ENCODE measurements around the gene DGKA. TPM values are rescaled to one million over a fixed set of nuclear protein-coding genes. Genes with fewer than 3 reads are reported as not detected.

The DGKA gene
- total RNA-seq, 1 donor from 2014 or later: 27.0 TPM

- peaks cover 7% of the 10 kb centered on the region for H3K4me1 ChIP-seq
- H3K27me3 ChIP-seq: peaks cover 26% of the 10 kb centered on the region
- H3K4me2 ChIP-seq: no peak overlapping the region
- no peaks in the 10 kb centered on the region for H4K20me1 ChIP-seq (ENCODE audit: low read depth)
- peaks cover 12% of the 10 kb centered on the region for H3K4me1 Mint-ChIP-seq
- H3K27ac ChIP-seq: no peak overlapping the region
- H3K36me3 ChIP-seq: no peaks in the 10 kb centered on the region
- no peak overlapping the region for H3K4me3 Mint-ChIP-seq
- no peak overlapping the region for H3K4me3 ChIP-seq
- H3K36me3 Mint-ChIP-seq: no peaks in the 10 kb centered on the region
- H2AFZ ChIP-seq (replicated peaks): no peak overlapping the region
- no peak overlapping the region for H3K9ac ChIP-seq
- no peak for TF ChIP-seq EZH2 (IDR thresholded peaks at IDR 0.05)
- no peak for TF ChIP-seq EZH2phosphoT487 (IDR thresholded peaks at IDR 0.05)
- TF ChIP-seq CTCF (IDR thresholded peaks at IDR 0.05): no peak
- no peak overlapping the region for H3K27ac Mint-ChIP-seq
- no peaks in the 10 kb centered on the region for H3K9me3 Mint-ChIP-seq
- no peaks in the 10 kb centered on the region for H3F3A ChIP-seq (ENCODE audit: low read depth)
- no peaks in the 10 kb centered on the region for H3K79me2 ChIP-seq (ENCODE audit: low read depth)
- H3K27me3 Mint-ChIP-seq (ENCODE audit: insufficient read depth, low read depth): peaks cover 16% of the 10 kb centered on the region
- no peak for DNase-seq (ENCODE audit: low spot score)
- H3K9me3 ChIP-seq (ENCODE audit: low read depth): no peaks in the 10 kb centered on the region
Measured at GRCh38 chr12:55937981-55938380, 7.0 kb downstream of the DGKA start.

GRCh38 chr12:55938826-55939501 lies 8.0 kb downstream of the DGKA start:
- Histone ChIP-seq H3K9me3 (ENCODE audit: low read depth) (no peaks in the 10 kb centered on the region), H3K36me3 (no peaks in the 10 kb centered on the region), H3K9ac (no peak overlapping the region), H3K27me3 (peaks cover 16% of the 10 kb centered on the region), H3K4me1 (peaks cover 7% of the 10 kb centered on the region), H3K4me2 (no peak overlapping the region), H3F3A (ENCODE audit: low read depth) (no peaks in the 10 kb centered on the region), H3K79me2 (ENCODE audit: low read depth) (no peaks in the 10 kb centered on the region), H3K27ac (no peak overlapping the region), H4K20me1 (ENCODE audit: low read depth) (no peaks in the 10 kb centered on the region), H3K4me3 (no peak overlapping the region), H2AFZ (replicated peaks) (no peak overlapping the region)
- H3K9me3 Mint-ChIP-seq: no peaks in the 10 kb centered on the region
- no peak for DNase-seq (ENCODE audit: low spot score)
- no peak for TF ChIP-seq EZH2 (IDR thresholded peaks at IDR 0.05)
- no peak for TF ChIP-seq CTCF (IDR thresholded peaks at IDR 0.05)
- no peak for TF ChIP-seq EZH2phosphoT487 (IDR thresholded peaks at IDR 0.05)
- H3K4me3 Mint-ChIP-seq: no peak overlapping the region
- peaks cover 12% of the 10 kb centered on the region for H3K27me3 Mint-ChIP-seq (ENCODE audit: insufficient read depth, low read depth)
- H3K4me1 Mint-ChIP-seq: peaks cover 12% of the 10 kb centered on the region
- no peaks in the 10 kb centered on the region for H3K36me3 Mint-ChIP-seq
- H3K27ac Mint-ChIP-seq: no peak overlapping the region

- no peak overlapping the region for H3K9ac ChIP-seq
- H3K27me3 ChIP-seq: peaks cover 5% of the 10 kb centered on the region
Measured at GRCh38 chr12:55940065-55940732, 9.2 kb downstream of the DGKA start.

More at GRCh38 chr12:55940065-55940732, 9.2 kb downstream of the DGKA start:
- no peaks in the 10 kb centered on the region for H3K36me3 ChIP-seq
- peak overlapping the region; percentile 96 for H2AFZ ChIP-seq (replicated peaks)
- no peaks in the 10 kb centered on the region for H3F3A ChIP-seq (ENCODE audit: low read depth)
- H3K4me1 ChIP-seq: peaks cover 7% of the 10 kb centered on the region
- H3K4me2 ChIP-seq: peak overlapping the region; percentile 48
- peak; percentile 90 for DNase-seq (ENCODE audit: low spot score)
- H3K36me3 Mint-ChIP-seq: no peaks in the 10 kb centered on the region
- no peaks in the 10 kb centered on the region for H3K9me3 ChIP-seq (ENCODE audit: low read depth)
- no peaks in the 10 kb centered on the region for H3K9me3 Mint-ChIP-seq
- H3K27ac ChIP-seq: no peak overlapping the region
- H4K20me1 ChIP-seq (ENCODE audit: low read depth): no peaks in the 10 kb centered on the region
- peaks cover 8% of the 10 kb centered on the region for H3K27me3 Mint-ChIP-seq (ENCODE audit: insufficient read depth, low read depth)
- TF ChIP-seq EZH2phosphoT487 (IDR thresholded peaks at IDR 0.05): no peak
- TF ChIP-seq EZH2 (IDR thresholded peaks at IDR 0.05): no peak
- TF ChIP-seq CTCF (IDR thresholded peaks at IDR 0.05): peak; percentile 86
- H3K79me2 ChIP-seq (ENCODE audit: low read depth): no peaks in the 10 kb centered on the region
- peak overlapping the region; percentile 74 for H3K27ac Mint-ChIP-seq
- H3K4me3 Mint-ChIP-seq: peak overlapping the region; percentile 26
- H3K4me1 Mint-ChIP-seq: peaks cover 12% of the 10 kb centered on the region
- no peak overlapping the region for H3K4me3 ChIP-seq
